C1 segment of cervical spinal cord (tissue), 14 donors: Measurements from ENCODE around the gene LETMD1.
A peak's percentile ranks its signal among the peaks of the same experiment; 100 is the strongest.

Experiments used
- DNase-seq, 14 donors: peaks; one replicate each; lab custom pipeline; 2025; lab: John Stamatoyannopoulos, UW

The LETMD1 gene

GRCh38 chr12:51025836-51026638, 22.1 kb upstream of the LETMD1 start, which contains the start of gene SLC11A2:
Gene SLC11A2 (minus strand): TSS chr12:51026384. CDS start chr12:51010728, 15,656 bp downstream.
- DNase-seq = peak; percentile 66 to 97 (median 94)

GRCh38 chr12:51027342-51027835, 20.7 kb upstream of the LETMD1 start:
- DNase-seq = no peak

DNA sequence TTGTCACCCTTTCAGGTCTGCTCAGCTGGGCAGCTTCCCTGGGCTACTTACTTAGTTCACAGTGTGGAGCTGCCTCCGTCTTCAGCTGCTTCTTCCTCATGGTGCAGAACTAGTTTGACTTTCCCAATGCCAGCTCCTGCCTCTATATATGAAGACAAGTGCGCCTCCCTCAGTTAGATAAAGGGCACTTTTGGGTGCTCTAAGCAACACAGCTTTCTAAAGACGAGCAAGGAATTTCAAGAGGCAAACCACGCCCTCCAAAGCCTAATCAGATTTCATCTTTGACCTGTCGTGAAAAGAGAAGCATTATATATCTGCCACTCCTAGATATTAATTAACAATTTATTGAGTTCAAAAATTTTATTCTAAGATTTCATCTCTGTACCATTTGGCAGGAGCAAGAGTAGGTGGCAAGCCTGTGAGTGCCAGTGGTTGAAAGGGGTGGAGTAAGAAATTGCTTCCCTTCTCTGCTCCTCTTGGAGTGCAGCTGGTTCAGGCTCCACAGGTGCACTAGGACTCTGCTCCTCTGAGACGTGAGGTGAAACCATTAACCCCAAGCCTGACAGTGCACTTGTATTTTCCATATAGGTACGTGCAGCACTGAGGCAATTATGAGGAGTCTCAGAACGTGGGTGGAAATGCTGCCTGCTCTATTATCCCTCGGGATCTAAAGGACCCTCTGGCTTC, 19.9 kb upstream of the LETMD1 start:
- peak in 1 of 14 donors; percentile 8 for DNase-seq

DNA sequence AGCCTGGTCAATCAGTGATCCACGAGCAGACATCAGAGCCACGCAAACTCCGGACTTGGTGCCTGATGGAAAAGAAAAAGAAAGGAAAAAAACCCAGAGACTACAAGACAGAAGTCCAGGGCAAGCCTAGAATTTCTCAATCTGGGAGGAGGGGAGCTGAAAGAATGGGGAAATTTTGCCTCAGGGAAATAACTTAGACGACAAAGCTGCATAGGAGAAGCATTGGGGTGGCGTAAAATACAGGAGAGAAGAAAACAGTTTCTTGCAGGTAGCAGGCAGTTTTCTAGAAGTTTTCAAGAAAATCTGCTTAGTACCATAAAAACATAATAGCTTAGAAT, 19.3 kb upstream of the LETMD1 start:
- DNase-seq = no peak

GRCh38 chr12:51033048-51033447, 15.1 kb upstream of the LETMD1 start:
- DNase-seq = no peak

DNA sequence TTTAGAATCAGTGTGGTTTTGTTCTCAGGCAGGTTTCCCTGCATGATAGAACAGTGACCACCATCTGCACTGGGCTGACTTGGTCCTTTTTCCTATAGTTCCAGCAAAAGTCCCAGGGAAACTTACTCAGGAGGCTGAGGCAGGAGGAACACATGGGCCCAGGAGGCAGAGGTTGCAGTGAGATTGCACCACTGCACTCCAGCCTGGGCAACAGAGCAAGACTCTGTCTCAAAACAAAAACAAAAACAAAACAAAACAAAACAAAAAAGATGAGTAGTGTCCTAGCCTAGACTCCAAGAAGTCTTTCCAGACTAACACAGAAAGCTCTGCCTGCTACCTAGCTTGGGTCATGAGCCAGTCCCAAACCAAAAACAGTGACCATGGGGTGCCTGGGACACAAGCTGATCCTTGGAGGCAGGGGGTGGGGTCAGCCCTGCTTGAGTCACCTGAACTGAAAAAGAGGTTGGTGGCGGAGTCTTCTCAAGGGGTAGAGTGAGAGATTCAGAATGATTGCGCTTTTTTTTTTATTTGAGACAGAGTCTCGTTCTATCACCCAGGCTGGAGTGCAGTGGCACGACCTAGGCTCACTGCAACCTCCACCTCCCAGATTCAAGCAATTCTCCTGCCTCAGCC, 14.6 kb upstream of the LETMD1 start:
- DNase-seq = no peak

GRCh38 chr12:51036279-51036678, 11.8 kb upstream of the LETMD1 start:
- no peak for DNase-seq

- peak in 2 of 14 donors; percentile 29 to 30 for DNase-seq
Measured at GRCh38 chr12:51048661-51049251, 629 bp downstream of the LETMD1 start.

DNA sequence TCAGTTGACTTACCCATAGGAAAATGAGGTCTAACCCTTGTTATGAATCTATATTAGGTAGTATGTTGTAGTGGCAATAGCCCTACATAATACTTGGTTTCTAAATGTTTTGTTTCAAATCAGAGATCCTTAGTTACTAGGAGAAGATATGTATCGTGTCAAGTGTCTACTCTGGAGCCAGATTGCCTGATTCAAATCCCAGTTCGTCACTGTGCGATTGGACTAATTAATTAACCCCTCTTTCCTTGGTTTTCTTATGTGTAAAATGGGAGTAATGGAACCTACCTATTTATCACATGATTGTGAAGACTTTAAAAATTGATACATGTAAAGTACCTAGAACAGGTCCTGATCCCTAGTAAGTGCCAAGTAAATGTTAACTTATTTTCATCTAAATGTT, 1.4 kb downstream of the LETMD1 start:
- DNase-seq = no peak

DNA sequence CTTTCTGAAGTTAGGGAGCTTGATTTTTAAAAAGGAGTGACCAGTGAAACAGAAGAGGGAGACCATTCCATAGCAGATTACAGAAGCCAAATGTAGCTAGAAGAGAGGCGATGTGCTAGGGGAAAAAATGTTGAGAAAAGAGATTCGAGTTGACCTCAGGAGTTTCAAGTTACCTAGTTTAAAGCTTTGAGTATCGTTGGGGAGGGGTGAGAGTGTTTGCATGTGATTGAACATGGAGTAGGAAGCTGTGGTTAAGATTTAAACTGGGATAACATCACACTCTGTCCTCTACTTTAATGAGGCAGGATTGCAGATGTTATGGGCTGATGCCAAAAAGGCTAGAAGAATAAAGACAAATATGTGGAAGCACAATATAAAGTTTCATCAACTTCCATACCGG, 3.7 kb downstream of the LETMD1 start:
- no peak for DNase-seq

- DNase-seq = no peak
Measured at GRCh38 chr12:51055060-51055459, 6.9 kb downstream of the LETMD1 start.

- no peak for DNase-seq
Measured at GRCh38 chr12:51056242-51056641, 8.1 kb downstream of the LETMD1 start.

DNA sequence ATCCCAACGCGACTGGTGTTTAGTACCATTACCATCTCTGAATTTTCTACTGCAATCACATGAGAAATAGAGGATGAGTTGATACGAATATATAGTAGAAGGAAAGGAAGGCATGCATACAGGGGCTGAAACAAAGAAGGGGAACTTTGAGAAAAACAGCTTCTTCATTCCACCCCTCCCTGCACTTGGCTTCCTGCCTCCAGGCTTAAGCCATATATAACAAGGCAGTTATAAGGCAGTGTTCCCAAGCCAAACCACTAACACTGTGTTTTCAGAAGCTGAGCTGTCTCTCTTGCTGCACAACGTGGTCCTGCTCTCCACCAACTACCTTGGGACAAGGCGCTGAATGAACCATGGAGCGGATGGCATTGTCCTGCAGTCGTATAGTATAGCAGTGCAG, 11.0 kb downstream of the LETMD1 start:
- no peak for DNase-seq

- no peak for DNase-seq
Measured at GRCh38 chr12:51062631-51063397, 14.7 kb downstream of the LETMD1 start.

- DNase-seq = no peak
Measured at GRCh38 chr12:51065530-51065929, 17.4 kb downstream of the LETMD1 start.

- no peak for DNase-seq
Measured at GRCh38 chr12:51067229-51067628, 19.1 kb downstream of the LETMD1 start.

DNA sequence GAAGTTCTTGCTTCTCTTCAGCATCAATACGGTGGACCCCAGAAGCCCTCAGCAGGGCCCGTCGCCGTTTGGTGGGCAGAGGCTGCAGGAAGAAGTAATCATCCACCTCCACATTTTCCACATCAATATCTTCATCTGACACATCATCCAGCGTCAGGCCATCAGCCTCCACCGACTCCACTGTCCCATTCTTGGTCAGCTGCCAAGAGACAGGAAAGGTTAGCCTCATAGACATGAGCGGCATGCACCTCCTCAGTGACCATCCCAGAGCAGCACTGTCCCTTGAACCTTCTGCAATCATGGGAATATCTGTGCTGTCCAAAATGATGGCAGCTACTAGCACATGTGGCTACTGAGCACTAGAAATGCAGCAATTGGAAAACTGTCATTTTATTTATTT, 19.6 kb downstream of the LETMD1 start:
- DNase-seq = no peak

GRCh38 chr12:51070004-51070403, 21.9 kb downstream of the LETMD1 start:
- no peak for DNase-seq

GRCh38 chr12:51071663-51072062, 23.5 kb downstream of the LETMD1 start:
- no peak for DNase-seq

- DNase-seq = no peak
Measured at GRCh38 chr12:51075390-51075789, 27.3 kb downstream of the LETMD1 start.

DNA sequence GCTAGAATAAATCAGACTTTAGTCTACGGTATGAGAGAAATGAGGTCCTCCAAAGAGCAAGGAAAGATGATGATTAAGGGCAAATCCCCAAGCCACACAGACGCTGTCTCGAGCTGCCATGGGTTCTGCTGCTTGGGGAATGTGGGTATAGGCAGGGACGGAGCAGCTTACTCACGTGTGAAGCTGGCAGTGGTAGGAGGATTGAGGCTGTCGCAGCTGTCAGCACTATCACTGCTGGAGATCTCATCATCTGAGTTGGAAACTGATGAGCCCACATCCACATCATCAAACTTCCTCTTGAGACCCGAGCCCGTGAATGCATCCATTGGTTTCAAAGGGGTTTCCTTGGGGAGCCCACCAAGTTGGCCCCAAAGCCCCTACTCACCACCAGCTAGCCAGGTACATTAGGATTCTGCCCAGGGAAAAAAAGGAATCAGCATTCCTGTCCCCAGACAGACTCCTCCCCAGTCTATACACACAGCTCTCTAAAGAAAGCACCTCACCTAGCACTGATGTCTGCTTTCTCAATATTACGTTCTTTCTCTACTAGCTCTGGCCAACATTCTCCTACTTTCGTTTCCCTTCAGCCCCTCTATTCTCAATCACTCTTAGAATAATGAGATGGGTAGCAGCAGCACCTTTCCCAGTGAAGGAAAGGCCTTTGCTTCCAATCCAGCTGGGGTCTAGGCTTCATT, 28.3 kb downstream of the LETMD1 start:
- no peak for DNase-seq
